GM19468 (cell line): ENCODE measurements around the gene ZNF580.

ENCODE experiments used
- ATAC-seq: cut with Tn5 transposase; IDR thresholded peaks from one replicate; pipeline ENCODE4 v1.9.1; 2021; ENCODE audit warnings: mild to moderate bottlenecking, moderate library complexity, moderate number of reproducible peaks; ENCODE audit not compliant: unreplicated experiment; ENCODE audit errors: extremely low read depth

Gene ZNF580

GRCh38 chr19:55656988-55657747 is 16.4 kb downstream of the ZNF580 start:
- no peak for ATAC-seq

DNA sequence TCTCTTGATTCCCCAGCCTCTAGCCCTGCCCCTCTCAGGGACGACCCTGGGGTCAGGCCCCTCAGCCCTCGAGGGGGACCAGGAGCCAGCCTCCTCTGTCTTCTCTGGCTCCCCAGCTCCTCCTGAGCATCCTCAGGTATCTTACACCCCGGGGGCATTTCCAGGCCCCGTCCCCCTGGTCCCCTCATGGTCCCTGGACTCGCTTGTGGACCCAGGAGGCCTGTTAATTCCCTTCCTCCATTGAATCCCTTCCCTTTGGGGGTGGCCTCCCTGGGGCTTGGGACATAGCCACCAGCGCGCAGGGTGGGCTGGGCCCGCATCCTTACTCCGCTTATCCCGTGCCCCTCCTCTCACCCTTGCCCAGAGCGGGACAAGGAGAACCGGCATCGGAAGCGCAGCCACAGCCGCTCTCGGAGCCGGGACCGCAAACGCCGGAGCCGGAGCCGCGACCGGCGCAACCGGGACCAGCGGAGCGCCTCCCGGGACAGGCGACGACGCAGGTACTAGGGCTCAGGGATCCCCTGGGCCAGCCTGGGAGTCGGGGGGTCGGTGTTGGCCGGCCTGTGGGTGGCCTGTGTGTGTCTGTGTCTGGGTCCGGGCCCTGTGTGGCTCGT is 18.2 kb downstream of the ZNF580 start:
- no peak for ATAC-seq

DNA sequence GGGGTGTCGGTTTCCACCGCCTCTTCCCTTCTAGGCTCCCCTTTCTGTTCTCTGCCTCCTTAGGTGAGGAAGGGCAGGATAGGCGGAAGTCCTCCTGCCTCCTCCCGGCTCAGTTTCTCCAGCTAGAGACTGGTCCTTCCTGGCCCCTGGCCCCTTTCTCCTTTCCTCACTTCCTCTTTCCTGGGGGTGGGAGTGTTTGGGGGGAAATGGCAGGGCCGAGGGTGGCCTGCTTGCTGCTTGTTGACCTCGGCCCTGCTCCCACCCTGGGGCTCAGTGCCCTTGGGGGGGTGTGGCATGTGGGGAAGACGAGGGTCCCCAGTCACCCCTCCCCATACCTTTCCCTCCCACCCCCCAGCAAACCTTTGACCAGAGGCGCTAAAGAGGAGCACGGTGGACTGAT is 19.0 kb downstream of the ZNF580 start:
- ATAC-seq: no peak

GRCh38 chr19:55660404-55660803 is 19.6 kb downstream of the ZNF580 start:
- no peak for ATAC-seq

- ATAC-seq: no peak
Observed at GRCh38 chr19:55660991-55661390, 20.2 kb downstream of the ZNF580 start.

DNA sequence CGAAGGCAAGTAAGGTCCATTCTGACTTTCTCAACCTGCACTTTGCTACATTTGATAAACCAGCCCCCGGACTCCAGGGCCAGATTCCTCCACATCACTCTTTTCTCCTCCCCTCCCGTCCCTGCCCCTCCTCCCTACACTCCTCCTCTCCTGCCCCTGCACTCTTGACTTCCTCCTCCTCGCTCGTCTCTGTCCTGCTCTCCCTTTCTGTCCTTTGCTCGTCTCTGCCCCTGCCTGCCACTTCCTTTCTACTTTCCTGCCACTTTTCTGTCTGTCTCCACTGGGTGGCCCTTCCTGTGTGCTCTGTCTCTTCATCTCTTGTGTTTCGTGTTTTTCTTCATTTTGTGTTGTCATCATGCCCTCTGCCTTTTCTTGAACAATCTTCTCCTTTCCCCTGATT is 21.0 kb downstream of the ZNF580 start:
- no peak for ATAC-seq

GRCh38 chr19:55663846-55664536 is 23.2 kb downstream of the ZNF580 start:
- no peak for ATAC-seq

DNA sequence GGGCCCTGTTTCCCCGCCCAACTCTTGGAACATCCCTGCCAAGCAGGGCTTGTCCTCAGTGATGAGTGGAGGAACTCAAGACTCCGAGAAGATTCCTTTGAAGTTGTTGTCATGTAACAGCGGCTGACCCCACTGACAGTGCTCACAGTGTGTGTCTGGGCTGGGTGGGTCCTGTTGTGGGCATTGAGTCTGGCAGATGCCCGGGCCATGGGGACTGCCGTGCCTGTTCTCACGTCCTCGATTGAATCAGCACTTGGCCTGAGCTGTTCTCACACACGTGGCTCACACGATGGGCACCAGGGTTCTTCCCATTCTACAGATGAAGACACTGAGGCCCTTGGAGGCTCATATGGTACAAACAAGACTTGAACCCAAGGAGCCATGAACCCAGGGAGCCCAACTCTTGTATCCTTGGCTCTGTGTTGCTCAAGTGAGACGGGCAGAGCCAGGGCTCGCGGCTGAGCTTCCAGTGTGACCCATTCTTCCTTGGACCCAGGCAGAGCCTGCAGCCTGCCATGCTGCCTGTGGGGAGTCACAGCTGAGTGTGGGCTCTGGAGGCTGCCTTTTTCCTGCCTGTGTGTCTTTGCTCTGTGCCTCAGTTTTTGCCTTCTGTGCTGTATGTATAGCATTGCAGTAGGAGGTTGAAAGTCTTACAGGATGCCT is 25.7 kb downstream of the ZNF580 start:
- no peak for ATAC-seq

DNA sequence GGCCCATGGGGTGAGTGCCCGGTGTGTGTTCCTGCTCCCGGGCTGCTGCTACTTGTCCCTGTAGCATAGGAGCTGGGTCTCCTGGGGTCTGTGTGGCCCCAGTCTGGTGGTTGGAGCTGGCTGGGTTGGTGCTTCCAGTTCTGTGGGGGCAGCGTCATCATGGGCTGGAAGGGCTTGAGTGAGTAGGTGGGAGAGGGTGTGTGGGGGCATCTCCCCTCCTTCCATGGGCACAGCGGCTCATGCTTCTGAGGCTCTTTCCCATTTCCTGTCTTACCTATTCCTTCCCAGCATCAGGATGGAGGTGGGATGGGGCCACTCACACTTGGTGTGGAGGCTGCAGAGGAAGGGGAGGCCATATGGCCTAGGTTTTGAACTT is 26.2 kb downstream of the ZNF580 start:
- ATAC-seq: no peak

DNA sequence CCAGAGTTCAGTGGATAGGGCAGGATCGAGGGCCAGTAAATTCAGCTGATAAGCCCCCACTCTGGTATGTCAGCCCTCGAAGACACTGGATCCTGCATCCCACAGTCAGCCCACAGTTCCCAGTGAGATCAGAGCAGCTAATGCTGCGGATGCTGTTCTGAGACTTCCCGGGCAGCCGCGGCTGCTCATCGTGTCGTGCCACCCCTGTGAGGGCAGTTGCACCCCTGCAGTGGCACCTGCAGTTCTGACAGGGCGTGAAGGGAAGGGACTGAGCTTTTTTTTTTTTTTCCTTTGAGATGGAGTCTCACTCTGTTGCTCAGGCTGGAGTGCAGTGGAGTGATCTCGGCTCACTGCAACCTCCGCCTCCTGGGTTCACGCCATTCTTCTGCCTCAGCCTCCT is 26.7 kb downstream of the ZNF580 start:
- ATAC-seq: no peak

DNA sequence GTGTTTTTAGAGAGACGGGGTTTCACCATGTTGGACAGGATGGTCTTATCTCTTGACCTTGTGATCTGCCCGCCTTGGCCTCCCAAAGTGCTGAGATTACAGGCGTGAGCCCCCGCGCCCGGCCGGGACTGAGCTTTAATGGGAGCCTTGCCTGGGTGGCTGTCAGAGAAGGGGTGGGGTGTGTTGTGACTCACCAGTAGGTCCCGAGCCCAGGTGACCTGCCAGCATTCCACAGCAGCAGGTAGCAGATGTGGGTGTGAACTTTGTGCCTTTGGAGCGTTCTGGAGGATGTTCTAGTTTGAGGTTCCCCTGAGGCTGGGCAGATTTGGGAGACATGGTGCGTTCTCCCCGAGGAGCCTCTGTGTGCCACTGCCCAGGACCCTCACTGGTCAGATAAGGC is 27.2 kb downstream of the ZNF580 start:
- ATAC-seq: no peak

DNA sequence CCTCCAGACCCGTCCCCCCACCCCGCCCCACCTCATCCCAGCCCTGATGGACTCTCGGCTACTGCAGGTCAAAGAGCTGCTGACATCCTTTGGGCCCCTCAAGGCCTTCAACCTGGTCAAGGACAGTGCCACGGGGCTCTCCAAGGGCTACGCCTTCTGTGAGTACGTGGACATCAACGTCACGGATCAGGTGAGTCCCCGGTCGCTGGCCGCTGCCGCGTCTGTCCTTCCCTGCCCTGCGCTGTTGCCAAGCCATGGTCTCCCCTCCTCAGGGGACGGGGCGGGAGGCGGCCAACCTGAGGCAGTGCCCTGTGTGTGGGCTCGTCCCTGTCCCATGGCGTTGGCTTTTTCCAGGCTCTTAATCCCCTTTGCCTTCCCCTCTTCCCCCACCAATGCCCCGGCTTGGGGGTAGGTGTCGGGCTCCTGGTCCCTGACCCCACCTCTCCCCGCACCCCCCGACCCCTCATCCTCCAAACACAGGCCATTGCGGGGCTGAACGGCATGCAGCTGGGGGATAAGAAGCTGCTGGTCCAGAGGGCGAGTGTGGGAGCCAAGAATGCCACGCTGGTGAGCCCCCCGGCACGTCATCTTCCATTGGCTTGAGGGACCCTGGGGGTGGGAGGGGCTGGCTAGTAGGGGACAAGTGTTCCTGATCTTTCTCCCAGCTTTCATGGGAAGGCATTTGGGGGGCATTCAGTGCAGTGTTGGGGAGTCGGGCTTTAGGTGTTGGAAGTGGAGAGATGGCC is 28.0 kb downstream of the ZNF580 start:
- no peak for ATAC-seq

DNA sequence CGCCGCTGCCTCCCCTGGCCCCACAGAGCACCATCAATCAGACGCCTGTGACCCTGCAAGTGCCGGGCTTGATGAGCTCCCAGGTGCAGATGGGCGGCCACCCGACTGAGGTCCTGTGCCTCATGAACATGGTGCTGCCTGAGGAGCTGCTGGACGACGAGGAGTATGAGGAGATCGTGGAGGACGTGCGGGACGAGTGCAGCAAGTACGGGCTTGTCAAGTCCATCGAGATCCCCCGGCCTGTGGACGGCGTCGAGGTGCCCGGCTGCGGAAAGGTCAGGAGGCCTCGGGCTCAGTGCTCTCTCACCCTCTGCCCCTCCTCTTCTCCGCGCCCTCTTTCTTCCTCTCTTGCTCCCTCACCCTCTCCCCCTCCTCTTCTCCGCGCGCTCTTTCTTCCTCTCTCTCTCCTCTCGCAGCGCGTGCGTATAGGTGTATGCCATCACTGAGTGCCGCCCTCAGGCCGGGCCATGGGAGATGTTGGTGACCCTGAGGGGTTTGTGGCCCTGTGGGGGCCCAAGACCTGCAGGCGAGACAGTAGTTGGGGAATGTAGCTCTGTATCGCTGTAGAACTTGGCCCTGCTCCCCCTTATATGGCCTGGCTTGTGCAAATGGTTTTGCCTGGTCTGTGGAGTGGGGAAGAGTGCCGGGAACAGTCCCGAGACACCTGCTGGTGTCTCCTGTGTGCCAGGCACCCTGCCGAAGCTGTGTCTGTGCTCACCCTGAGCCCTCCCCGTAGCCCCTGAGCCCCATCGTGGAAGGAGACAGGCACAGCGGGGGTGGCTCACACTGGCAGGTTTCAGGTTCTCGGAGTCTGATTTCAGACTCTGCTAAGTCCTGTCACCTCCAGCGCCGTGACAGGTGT is 28.8 kb downstream of the ZNF580 start:
- ATAC-seq: no peak

DNA sequence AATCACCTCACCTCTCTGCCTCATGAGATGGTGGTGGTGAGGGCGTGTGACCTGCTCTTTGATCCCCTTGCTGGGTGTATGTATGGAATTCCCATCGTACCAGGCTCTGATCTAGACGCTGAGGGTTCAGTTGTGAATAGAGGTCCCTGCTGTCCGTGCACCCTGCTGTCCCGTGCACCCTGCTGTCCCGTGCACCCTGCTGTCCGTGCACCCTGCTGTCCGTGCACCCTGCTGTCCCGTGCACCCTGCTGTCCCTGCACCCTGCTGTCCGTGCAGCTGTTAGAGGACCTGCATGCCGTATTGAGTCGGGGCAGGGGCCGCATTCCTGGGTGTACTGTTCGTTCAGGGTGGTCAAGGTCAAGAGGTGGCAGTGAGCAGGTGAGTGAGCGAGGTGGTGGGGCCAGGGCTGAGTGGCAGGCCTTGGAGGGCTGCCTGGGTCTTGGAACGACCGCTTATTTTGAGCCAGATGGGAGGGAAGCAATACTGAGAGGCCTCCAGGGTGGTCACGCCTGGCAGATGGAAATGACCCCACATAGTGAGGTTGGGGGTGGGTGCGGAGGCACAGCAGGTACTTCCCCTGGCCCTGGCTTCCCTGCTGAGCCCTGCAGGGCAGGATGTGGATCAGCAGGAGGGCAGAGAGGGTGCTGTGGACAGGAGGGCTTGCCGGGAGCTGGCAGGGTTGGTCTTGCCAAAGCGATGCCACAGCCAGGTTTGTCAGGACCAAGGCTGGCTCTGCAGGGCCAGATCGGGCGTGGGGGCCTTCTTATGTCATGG is 29.7 kb downstream of the ZNF580 start:
- no peak for ATAC-seq

DNA sequence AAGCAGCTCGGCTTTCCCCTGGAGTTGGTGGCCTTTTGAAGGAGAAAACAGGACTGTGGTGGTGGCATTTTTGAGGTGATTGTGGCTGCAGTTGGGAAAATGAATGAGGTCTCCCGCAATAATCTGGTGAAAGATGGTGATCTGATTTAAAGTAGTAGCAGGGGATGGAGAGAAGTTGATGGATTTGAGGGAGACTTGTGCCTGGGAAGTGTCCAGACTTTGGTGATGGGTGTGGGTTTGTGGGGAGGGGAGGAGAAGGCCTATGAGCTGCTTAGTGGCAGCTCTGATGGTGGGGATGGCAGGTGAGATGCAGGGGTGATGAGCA is 30.2 kb downstream of the ZNF580 start:
- no peak for ATAC-seq

GRCh38 chr19:55672418-55672817 is 31.6 kb downstream of the ZNF580 start:
- ATAC-seq: no peak

DNA sequence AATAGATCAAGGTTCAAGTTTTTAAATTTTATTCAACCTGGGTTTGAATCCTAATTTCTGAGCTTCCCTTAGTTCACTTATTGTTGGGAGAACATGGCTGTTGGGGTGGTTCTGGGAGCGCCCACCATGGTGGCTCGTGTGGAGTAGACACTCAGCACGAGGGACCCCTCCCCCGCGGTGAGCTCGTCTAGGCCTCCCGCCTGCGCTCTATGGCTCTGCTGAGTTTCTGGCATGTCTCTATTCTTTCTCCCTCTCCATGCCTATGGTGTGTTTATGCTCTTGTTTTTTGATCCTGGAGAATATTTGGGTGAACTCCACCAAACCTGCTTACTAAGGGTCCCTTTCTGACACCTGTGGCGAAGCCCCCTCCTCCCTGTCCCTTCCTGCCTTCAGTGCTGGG is 32.7 kb downstream of the ZNF580 start:
- ATAC-seq: no peak

DNA sequence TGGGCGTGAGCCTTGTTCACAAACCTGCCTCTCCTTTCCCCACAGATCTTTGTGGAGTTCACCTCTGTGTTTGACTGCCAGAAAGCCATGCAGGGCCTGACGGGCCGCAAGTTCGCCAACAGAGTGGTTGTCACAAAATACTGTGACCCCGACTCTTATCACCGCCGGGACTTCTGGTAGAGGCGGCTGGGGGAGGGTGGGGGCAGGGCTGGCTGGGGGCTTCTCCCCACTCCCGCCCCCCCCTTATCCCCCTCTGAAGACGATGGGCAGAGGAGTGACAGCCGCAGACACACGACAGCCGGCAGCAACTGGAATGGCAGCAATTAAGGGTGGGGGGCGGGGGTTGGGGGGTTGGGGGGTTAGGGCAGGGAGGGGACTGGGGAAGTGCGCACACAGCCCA is 33.1 kb downstream of the ZNF580 start:
- ATAC-seq: no peak

- ATAC-seq: no peak
Observed at GRCh38 chr19:55674459-55674840, 33.6 kb downstream of the ZNF580 start.
